ENCODE measurements around the gene C10orf95.

C10orf95 gene

GRCh38 chr10:102413806-102414561 is 37.4 kb downstream of the C10orf95 start:
- no peak for DNase-seq

GRCh38 chr10:102413053-102413705 is 38.2 kb downstream of the C10orf95 start:
- peak; percentile 93 for DNase-seq

DNA sequence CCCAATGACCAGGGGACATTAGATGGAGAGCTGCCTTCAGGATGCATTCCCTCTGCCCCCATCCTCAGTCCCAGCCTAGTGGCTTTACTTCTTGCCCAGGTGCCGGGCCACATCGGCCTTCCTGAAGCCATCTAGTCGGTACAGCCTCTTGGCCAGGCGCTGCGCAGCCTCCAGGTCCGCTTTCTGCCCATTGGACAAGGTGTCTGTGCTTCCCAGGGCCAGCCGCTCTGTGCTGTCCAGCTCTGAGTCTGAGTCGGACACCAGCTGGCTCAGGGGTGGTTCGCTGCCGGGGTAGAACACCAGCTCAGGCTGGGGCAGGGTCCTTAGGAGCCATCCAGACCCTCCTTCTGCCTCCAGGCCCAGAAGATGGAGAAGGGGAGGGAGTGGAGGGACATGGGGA is 39.0 kb downstream of the C10orf95 start:
- no peak for DNase-seq

DNA sequence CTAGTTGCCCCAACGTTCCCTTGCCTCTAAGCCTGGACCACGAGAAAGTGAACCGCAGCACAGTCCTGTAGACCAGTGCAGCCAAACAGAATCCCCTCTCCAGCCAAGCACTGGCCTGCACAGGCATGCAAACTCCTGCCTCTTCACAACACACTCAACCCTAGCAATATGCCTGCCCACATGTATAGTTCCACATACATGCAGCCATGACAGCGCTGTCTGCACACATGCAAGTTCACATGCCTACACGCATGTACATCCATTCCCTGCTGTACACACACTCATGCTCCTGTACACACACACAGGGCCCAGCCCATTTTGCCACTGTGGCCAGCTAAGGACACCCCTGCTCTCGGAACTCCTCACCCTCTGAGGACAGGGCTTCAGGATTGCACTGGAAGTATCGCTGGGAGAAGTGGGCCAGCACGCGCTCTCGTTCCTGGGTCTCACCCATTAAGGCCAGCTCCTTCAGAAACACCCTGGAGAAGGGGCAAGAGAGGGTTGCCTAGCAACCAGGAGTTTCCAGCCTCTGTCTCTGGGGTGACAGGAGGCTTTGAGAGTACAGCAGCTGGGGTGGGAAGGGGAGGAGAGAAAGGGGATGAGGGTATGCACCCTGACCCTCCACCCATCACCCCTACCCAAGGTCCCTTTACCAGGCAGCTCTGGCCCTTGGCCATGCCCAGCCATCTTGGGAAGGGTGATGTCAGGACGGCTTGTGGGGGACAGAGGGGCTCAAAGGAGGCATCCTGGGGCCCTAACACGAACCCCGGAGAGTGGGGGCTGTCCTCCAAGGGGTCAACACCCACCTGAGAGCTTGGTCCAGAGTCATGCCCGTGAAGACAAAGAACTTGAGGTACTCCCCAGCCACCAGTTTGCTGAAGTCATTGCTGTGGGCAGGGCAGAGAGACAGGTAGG is 39.7 kb downstream of the C10orf95 start:
- DNase-seq = no peak

DNA sequence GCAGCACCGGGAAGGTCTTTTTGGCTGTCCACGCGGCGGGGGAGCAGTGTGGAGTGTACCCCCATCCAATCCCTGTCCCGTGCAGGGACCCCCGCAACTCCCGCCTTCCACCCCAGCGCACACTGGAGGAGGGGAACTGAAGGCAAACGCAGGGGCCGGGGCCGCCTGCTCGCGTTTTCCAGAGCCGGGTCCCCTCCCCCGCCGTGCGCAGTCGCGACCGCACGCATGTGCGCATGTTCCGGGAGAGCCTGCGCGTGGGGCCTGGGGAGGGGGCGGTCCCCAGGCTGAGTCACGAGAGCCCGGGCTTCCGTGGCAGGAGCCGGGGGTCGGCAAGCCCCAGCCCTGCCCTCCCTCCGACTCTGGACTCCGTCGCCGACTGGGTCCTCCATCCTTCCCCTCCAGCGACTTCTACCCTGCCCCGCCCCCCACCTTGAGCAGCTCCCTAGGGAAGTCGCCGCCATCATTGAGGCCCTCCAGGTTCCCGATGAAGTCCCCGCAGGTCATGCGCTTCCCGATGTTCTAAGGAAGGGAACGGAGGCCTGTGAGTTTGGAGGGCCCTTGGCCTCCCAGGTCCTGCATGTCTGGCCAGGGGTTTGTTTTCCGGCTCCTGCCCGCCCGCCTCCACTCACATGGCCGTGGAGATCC is 40.8 kb downstream of the C10orf95 start:
- no peak for DNase-seq

DNA sequence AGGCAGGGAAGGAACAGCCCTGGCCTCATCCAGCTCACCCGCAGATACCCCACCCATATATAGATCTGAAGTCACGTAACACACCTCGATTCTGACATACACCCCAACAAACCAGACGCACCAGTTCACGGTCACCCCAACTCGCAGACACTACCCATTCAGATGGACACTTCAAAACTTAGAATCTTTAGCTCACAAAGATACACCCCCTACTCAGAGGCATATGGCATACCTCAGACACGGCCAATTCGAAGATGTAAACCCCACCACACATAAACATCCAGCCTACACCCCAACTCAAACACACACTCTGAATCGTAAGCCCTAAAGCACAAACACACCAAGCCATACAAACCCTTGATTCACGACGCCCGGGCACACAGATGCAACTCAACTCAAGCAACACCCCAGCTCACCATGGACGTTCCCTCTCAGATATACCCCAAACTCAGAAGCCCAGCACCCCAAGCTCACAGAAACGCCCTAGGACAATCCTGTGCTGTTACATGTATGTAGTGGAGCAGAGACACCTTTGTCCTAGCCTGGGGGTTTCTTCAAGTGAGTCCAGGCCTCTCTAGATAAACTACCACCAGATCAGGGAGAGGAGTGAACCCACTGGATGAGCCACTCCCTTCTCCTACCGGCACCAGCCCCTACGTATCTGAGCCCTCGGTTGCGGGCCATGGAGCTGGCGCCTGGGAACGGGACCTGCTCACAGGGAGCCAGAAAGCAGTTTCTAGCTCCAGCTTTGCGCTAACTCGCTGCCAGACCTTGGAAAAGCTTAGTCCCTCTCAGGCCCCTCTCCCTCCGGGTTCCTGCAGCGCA is 41.5 kb downstream of the C10orf95 start:
- DNase-seq = no peak

DNA sequence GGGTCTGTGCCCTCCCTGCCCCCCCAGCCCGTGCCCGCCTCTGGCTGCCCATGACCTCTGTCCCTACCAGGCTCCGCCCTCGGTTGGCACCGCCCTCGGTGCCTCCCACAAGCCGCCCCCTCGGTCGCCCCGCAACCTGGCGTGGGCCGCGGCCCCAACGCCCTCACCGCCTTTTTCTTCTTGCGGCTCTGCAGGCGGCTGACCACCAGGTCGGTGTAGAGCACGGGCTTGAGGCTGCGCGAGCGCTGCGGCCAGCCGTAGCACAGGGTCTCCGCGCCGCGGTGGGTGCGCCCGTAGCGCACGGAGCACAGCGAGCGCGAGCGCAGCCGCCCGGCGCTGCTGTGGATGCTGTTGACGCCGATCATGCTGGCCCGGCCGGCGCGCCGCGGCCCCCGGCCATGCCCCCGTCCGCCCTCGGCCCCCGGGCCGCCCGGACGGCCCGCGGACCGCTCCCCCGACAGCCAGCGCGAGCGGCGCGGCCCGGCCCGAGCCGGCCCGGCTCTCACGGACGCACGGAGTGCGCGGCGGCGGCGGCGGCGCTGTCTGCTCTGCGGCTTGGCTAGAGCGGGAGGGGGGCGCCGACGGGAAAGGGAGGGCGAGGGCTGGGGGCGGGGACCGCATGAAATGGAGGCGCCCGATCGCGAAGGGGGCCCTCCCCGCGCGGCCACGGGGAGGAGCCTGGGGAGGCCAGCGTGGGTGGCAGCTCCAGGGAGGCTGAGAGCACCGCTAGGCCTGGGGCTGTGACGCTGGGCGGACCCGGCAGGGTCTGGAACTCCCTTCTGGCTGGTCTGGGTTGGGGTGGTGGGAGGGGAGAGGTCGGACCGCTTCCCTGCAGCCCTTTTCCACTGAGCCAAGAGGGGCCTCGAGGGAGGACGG is 42.4 kb downstream of the C10orf95 start:
- peak; percentile 58 for DNase-seq

DNA sequence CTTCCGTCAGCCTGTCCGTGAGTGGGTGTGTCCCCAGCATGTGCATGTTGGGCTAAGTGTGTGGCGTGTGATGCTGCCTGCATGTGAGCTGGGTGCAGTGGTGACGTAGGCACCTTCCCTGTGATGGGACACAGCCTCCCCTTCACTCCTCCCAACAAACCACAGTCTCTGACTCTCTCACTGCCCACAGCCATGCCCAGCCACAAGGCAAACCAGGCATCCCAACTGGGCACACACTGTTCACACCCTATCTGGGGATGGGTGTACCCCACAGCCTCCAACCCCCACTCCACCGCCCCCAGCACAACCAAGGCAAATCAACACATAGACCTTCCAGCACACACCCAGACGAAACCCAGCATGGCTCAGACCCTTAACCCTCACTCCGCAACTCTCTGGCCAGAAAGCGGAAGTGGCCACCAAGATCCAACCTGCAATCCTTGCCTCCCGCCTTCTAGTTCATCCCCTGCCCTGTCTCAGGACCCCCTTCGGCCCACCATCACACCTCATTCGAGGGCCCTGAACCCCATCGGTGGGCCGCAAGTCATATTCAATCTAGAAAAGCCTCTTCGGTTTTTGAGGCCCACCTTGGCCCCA is 43.1 kb downstream of the C10orf95 start:
- DNase-seq = no peak

- no peak for DNase-seq
These were observed 43.8 kb downstream of the C10orf95 start for GRCh38 chr10:102407425-102408130.

DNA sequence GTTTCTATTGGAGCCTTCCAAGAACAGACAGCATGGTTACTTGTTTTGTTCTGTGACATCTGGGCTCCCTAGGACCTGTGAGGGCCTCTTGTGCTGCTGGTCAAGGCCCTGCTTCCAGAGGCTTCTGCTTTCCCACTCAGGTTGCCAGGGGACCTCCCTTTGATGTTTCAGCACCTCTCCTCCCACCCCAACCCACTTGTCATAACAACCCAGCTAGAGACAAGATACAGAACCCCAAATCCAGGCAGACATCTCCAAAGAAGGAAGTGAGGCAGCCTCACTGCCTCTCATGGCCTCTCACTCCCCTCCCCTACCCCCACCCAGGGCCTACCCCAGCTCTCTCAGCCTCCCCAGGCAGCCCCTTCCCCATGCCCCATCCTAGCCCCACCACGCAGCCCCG is 44.5 kb downstream of the C10orf95 start:
- DNase-seq = no peak

GRCh38 chr10:102405632-102406031 is 45.7 kb downstream of the C10orf95 start:
- no peak for DNase-seq

GRCh38 chr10:102405108-102405571 is 46.2 kb downstream of the C10orf95 start:
- DNase-seq = no peak

DNA sequence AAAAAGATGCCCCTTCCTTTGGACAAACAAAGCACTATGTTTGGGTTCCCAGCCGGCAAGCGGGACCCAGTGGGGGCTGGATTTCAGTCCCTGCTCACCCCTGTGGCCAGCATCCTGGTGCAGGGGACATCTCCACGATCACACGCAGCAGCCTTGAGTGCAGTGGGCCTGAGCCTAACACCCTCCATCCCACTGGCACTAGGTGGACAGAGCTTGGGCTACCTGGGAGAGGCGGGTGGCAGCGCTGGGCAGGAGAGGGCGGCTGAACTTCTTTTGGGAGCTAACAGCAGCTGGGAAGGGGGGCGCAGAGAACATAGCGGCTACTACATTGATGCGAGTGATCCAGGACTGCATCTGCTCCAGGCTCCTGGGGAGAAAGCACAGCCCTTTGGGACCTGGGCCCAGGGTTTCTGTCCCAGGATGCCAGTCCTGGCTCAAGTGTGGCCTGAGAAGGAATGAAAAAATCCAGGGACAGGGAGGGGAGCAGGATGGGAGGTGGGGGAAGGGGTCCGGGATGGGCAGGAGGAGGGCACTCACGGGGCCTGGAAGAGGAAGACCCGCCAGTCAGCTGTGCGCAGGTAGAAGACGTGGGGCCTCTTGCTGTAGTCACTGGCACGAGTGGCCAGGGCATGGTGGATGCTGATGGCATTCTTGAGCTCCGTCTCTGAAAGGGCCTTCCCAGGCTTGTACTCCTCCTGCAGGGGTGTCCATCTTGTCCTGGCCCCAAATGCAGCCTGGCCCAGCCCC is 46.8 kb downstream of the C10orf95 start:
- DNase-seq = no peak

DNA sequence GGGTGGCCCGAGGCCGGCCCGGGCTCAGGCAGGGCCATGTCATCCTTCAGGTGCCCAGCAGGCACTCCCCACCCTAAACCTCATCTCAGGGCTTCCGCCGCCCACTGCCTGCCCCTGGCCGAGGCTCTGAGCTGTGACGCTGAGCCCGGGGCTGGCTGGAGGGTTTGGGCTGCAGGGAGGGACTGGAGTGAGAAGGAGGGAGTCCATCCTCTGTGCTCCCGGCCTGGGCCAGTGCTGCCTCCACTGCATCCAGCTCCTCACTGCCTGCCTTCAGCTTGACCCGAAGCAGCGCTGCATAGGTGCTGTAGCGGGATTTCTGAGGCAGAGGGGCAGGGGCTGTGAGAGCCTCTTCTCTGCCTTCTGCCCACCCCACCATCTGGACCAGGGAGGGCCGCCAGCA is 48.2 kb downstream of the C10orf95 start:
- DNase-seq = no peak

DNA sequence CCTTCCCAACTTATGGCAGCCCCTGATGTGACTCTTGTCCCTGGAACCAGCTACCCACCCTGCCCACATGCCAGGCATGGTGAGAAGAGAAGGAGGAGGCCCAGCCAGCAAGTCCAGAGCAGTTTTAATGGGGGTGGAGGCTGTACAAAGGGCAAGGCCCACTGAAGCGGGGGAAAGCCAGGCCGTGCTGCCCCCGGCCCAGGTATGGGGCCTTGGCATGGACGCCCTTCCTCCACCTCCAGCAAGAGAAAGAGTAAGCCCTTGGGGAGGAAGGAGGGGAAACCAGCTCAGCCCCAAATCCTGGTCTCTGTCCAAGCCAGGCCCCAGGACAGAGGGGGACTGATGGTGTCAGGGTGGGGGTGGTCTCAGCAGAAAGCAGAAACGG is 48.8 kb downstream of the C10orf95 start:
- DNase-seq = no peak

DNA sequence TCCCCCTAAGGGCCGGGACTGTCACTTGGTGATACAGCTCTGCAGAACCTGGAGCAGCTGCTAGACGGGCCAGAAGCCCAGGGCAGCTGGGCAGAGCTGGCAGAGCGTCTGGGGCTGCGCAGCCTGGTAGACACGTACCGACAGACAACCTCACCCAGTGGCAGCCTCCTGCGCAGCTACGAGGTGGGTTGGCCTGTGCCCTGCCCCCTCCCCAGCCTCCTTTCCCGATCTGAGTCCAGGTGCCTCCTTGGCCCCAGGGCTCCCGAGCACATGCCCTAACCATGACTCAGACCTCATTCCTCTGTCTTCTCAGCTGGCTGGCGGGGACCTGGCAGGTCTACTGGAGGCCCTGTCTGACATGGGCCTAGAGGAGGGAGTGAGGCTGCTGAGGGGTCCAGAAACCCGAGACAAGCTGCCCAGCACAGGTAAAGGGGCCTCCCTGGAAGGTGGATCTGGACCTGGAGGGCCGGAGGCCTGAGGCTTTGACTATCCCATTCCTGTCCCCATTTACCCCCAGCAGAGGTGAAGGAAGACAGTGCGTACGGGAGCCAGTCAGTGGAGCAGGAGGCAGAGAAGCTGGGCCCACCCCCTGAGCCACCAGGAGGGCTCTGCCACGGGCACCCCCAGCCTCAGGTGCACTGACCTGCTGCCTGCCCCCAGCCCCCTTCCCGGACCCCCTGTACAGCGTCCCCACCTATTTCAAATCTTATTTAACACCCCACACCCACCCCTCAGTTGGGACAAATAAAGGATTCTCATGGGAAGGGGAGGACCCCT is 49.4 kb downstream of the C10orf95 start:
- DNase-seq = no peak

GRCh38 chr10:102401342-102401654 is 50.0 kb downstream of the C10orf95 start:
- no peak for DNase-seq

DNA sequence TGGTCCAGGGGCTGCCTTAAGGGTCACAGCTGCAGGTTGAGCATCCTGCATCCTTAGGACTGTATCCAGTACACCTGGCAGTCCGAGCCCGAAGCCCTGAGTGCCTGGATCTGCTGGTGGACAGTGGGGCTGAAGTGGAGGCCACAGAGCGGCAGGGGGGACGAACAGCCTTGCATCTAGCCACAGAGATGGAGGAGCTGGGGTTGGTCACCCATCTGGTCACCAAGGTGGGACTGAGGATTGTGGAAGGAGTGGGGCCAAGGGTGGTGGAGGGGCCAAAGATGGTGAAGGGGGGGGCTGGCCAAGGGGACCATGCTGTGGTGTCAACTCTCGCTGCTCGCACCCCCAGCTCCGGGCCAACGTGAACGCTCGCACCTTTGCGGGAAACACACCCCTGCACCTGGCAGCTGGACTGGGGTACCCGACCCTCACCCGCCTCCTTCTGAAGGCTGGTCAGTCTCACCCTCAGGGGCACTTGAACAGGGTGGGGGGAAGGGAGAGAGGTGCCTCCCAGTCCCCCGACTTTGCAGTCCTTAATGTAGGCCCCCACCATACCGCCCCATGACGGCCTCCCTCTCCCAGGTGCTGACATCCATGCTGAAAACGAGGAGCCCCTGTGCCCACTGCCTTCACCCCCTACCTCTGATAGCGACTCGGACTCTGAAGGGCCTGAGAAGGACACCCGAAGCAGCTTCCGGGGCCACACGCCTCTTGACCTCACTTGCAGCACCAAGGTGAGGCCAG is 50.6 kb downstream of the C10orf95 start:
- no peak for DNase-seq
